ENCODE data around the gene TMOD2.

- no peak for TF ChIP-seq POLR2A (IDR thresholded peaks at IDR 0.05)
- TF ChIP-seq CTCF (IDR thresholded peaks at IDR 0.05 in 4 of 5, conservative IDR thresholded peaks at IDR 0.05 in 1 of 5): no peak
Measured at GRCh38 chr15:51783967-51784366, 32.6 kb downstream of the TMOD2 start.
